Neural crest cell (in vitro differentiated cells): ENCODE results near the gene TBCB. TPM values are rescaled to one million over a fixed set of nuclear protein-coding genes. Genes with fewer than 3 reads are reported as not detected.

ENCODE experiments used
- DNase-seq: peaks from one replicate; pipeline ENCODE4 v3.0.0; 2021; ENCODE audit warnings: low read depth, mixed read lengths, low spot score
- H3K27ac Mint-ChIP-seq: one replicate; pipeline ENCODE4 v1.8.0; 2021; ENCODE audit warnings: mild to moderate bottlenecking, mixed read lengths; ENCODE audit not compliant: unreplicated experiment
- H3K27me3 Mint-ChIP-seq: 2 replicates; pipeline ENCODE4 v1.8.0; 2021; ENCODE audit warnings: low read depth, mild to moderate bottlenecking, mixed read lengths
- H3K36me3 Mint-ChIP-seq: 2 replicates; pipeline ENCODE4 v1.8.0; 2021; ENCODE audit warnings: low read depth, mild to moderate bottlenecking, mixed read lengths
- H3K4me1 Mint-ChIP-seq: 2 replicates; pipeline ENCODE4 v1.8.0; 2021; ENCODE audit warnings: mixed read lengths
- H3K4me3 Mint-ChIP-seq: one replicate; pipeline ENCODE4 v1.8.0; 2021; ENCODE audit warnings: mild to moderate bottlenecking, mixed read lengths
- H3K9me3 Mint-ChIP-seq: 2 replicates; pipeline ENCODE4 v1.8.0; 2021; ENCODE audit warnings: mixed read lengths
- CTCF ChIP-seq: fragments of 200-600 bp; sonication (generic); conservative IDR thresholded peaks from 2 replicates; pipeline ENCODE4 v1.5.0; 2021; ENCODE audit warnings: antibody characterized with exemption, mild to moderate bottlenecking
- total RNA-seq: library from RNA; stranded (reverse); gene quantifications from 2 replicates; pipeline ENCODE4 v1.2.1, GENCODE V29; 2021

The TBCB gene
- total RNA-seq, 1 donor from 2014 or later = 219 TPM

GRCh38 chr19:36079389-36079945 lies 35.8 kb upstream of the TBCB start:
- Mint-ChIP-seq H3K27ac (no peak overlapping the region), H3K4me3 (no peak overlapping the region), H3K36me3 (peaks cover 13% of the 10 kb centered on the region), H3K9me3 (no peaks in the 10 kb centered on the region), H3K4me1 (no peaks in the 10 kb centered on the region), H3K27me3 (no peaks in the 10 kb centered on the region)
- no peak for DNase-seq
- no peak for TF ChIP-seq CTCF

GRCh38 chr19:36081385-36081784 lies 33.9 kb upstream of the TBCB start:
- Mint-ChIP-seq H3K4me1 (no peaks in the 10 kb centered on the region), H3K27ac (no peak overlapping the region), H3K4me3 (no peak overlapping the region), H3K36me3 (peaks cover 12% of the 10 kb centered on the region), H3K9me3 (no peaks in the 10 kb centered on the region), H3K27me3 (no peaks in the 10 kb centered on the region)
- TF ChIP-seq CTCF = no peak
- no peak for DNase-seq

GRCh38 chr19:36081894-36082293 lies 33.4 kb upstream of the TBCB start:
- H3K9me3 Mint-ChIP-seq = no peaks in the 10 kb centered on the region
- peaks cover 12% of the 10 kb centered on the region for H3K36me3 Mint-ChIP-seq
- no peaks in the 10 kb centered on the region for H3K4me1 Mint-ChIP-seq
- H3K27ac Mint-ChIP-seq = no peak overlapping the region
- H3K4me3 Mint-ChIP-seq = no peak overlapping the region
- TF ChIP-seq CTCF = no peak
- H3K27me3 Mint-ChIP-seq = no peaks in the 10 kb centered on the region
- no peak for DNase-seq

GRCh38 chr19:36082916-36083315 lies 32.4 kb upstream of the TBCB start:
- Mint-ChIP-seq H3K27me3 (no peaks in the 10 kb centered on the region), H3K27ac (no peak overlapping the region), H3K9me3 (no peaks in the 10 kb centered on the region), H3K4me1 (no peaks in the 10 kb centered on the region), H3K36me3 (peaks cover 12% of the 10 kb centered on the region), H3K4me3 (no peak overlapping the region)
- no peak for TF ChIP-seq CTCF
- no peak for DNase-seq

GRCh38 chr19:36084231-36085009 lies 30.8 kb upstream of the TBCB start:
- Mint-ChIP-seq H3K4me3 (no peak overlapping the region), H3K9me3 (no peaks in the 10 kb centered on the region), H3K4me1 (no peaks in the 10 kb centered on the region), H3K27me3 (no peaks in the 10 kb centered on the region), H3K36me3 (peaks cover 12% of the 10 kb centered on the region), H3K27ac (no peak overlapping the region)
- TF ChIP-seq CTCF = no peak
- no peak for DNase-seq
